MM.1S (cell line): ENCODE results near the gene ADAMTS7.

Experiments
- EZH2 ChIP-seq: fragments of 300-600 bp; sonication (generic); optimal IDR thresholded peaks from 2 replicates; pipeline ENCODE3; 2017; ENCODE audit warnings: low read depth, mild to moderate bottlenecking, antibody characterized with exemption, low read length, mixed read lengths
- TF ChIP-seq, protein P1 (sequence below): fragments of 300-600 bp; sonication (generic); IDR thresholded peaks from 2 replicates; pipeline ENCODE4 v1.5.1; 2016; ENCODE audit warnings: antibody characterized with exemption, low read length, mixed read lengths

DNA sequence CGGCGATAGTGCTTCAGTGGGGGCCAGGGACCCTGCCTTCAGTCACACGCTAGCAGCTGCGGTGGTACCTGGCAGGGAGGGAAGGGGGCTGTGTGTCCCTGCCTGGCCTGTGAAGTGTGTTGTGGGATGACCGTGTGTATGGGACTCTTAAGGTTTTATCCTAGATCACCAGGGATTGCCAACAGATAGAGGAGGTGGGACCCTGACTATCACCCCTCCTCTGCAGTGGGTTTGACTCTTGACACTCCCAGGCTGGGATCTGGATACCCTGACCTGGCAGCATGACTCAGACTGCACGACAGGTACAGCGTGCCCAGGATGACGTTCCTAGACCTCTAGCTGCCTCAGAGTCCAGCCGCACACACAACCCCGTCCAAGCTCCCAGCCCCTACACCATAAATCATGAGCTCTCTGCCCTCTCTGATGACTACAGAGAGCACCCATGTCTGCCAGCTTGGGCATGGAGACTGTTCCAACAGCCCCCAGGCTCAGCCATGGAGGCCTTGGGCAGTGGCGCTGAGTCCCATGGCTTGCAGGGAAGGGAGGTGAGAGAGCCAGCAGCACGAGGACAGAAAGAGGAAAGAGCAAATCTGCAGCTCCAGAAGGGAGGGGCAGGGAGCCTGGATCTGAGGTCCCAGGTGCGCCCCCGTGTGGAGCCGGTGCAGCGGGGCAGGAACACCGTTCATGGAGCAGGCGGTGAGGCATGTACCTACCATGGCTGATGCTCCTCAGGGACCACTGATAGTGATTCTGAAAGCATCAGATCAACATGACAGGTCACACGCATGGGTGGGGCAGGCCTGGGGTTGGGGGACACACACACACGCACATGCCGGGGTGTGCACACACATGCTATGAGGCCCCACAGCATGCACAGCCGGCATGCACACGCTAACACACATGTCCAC, 71.0 kb downstream of the ADAMTS7 start:
- TF ChIP-seq, protein P1, sequence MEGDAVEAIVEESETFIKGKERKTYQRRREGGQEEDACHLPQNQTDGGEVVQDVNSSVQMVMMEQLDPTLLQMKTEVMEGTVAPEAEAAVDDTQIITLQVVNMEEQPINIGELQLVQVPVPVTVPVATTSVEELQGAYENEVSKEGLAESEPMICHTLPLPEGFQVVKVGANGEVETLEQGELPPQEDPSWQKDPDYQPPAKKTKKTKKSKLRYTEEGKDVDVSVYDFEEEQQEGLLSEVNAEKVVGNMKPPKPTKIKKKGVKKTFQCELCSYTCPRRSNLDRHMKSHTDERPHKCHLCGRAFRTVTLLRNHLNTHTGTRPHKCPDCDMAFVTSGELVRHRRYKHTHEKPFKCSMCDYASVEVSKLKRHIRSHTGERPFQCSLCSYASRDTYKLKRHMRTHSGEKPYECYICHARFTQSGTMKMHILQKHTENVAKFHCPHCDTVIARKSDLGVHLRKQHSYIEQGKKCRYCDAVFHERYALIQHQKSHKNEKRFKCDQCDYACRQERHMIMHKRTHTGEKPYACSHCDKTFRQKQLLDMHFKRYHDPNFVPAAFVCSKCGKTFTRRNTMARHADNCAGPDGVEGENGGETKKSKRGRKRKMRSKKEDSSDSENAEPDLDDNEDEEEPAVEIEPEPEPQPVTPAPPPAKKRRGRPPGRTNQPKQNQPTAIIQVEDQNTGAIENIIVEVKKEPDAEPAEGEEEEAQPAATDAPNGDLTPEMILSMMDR, result peak; percentile 71
- no peak for TF ChIP-seq EZH2
